ENCODE data around the gene APRT.
"Not testable (repeated sequence)": the region's sequence is repeated elsewhere in the genome, so short reads cannot be mapped to it uniquely, and the experiment has no call there.

The APRT gene

GRCh38 chr16:88772871-88773811 is 38.6 kb downstream of the APRT start:
- DNase-seq (ENCODE audit: low read depth in 2 of 2), result no peak

GRCh38 chr16:88771781-88772180 is 39.9 kb downstream of the APRT start:
- DNase-seq (ENCODE audit: low read depth in 2 of 2), result not testable (repeated sequence)

DNA sequence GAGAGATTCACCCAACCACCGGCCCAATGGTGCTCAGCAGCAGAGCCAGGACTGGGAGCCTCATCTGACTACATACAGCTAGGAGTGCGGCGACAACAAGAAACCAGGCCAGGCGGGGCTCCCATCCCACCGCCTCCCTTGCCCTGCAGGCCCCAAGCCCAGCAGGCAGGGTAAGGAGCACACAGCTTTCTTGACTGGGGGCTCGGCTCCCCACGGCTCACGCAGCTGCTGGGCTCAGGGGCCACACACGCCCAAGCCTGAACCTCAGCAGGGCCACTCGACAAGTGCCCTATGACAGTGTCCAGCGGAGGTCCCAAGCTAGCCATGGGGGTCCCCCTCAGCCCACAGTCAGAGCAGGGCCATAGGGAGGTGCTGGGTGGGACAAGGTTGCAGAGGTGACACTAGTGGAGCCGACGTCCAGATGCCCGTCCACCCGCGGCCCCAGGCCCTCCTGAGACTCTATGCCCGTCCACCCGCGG is 40.4 kb downstream of the APRT start:
- DNase-seq (ENCODE audit: low read depth in 2 of 2), result no peak

GRCh38 chr16:88770461-88771293 is 41.1 kb downstream of the APRT start:
- no peak for DNase-seq (ENCODE audit: low read depth in 2 of 2)

- DNase-seq (ENCODE audit: low read depth in 2 of 2), result no peak
Measured at GRCh38 chr16:88769617-88770460, 41.9 kb downstream of the APRT start.

DNA sequence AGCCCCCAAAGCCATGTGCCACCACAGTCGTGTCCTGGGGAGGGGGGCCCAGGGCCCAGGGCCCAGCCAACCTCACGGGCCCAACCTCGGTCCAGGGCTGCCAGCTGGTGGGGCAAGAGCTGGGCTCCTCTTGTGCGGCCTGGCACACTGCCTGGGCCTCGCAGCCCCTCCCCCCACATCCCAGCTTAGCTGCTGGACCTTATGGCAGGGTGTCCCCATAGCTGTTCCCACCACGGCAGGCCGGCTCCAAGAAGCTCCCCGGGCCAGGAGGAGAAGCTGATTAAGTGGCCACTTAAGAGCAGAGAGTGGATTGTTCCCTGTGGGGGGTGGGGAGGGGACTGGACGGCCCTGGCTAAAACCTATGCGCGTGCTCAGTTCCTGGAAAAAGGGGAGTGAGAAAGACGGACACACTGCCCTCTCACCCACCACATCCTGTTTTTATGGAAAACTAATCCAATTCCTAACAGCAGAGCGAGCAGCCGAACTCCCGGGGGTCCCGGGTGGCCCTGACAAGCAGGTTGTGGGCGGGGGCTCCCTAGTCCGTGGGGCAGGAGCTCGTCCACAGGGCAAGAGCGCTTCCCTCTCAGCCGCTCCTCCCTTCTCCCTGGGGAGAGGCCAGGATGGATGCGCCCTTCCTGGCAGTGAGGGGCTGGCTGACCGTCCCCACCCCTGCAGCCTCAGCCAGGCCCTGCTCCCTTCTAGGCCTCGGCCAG is 43.5 kb downstream of the APRT start:
- DNase-seq (ENCODE audit: low read depth in 2 of 2), result no peak

- no peak for DNase-seq (ENCODE audit: low read depth in 2 of 2)
Measured at GRCh38 chr16:88767546-88768070, 44.1 kb downstream of the APRT start.

DNA sequence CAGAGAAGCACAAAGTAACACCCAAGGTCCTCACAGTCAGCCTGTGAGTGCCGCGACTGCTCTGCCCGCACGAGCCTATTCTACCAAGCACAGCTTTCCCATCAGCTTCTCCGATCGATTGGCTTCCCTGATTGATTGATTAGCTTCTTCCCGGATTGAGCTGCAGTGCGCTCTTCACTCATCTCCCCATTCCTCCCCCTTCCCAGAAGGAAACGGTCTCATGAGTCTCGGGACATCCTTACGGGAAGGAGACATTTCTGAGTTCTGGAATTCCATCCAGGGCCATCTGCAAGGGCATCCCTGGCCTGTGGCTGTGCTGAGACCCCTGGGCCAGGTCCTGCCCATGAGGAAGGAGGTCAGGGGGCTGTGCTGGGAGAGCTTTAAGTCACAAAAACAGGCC is 44.8 kb downstream of the APRT start:
- no peak for DNase-seq (ENCODE audit: low read depth in 2 of 2)

DNA sequence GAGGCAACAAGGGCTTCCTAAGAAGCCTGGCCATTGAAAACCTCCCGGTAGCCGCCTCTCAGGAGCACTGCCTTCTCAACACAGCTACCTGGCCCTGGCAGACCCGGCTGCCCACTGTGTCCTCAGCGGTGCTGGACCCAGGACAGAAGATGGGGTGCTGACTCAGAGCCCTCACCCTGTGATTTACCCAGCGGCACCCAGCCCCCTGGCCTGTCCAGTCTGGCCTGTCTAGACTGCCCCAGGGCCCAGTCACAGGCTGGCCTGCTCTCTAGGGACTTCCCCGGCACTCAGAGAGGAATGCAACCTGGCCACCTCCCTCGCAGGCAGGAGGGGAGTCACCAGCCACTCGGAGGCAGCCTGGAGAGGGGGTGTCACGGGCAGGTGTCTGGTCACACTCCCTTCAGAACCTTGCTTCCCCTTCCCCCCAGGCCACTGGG is 46.8 kb downstream of the APRT start:
- no peak for DNase-seq (ENCODE audit: low read depth in 2 of 2)

DNA sequence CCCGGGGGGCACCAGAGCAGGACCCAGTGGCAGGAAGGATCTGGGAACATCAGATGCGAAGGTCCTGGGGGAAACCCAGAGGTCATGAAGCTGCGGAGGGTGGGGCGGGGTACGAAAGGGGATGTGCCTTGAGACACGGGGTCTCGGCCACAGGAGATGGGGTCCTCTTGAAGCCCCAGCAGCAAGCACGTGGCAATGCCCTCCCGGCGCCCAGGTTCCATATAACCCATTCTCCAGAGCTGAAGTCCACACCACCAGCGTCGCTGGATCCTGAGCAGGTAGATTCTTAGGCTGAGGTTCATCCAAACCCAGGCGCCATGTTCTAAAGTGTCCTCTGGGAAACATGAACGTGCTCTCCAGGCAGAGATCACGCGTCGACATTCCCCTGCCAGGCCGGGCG is 47.6 kb downstream of the APRT start:
- DNase-seq (ENCODE audit: low read depth in 2 of 2), result no peak

DNA sequence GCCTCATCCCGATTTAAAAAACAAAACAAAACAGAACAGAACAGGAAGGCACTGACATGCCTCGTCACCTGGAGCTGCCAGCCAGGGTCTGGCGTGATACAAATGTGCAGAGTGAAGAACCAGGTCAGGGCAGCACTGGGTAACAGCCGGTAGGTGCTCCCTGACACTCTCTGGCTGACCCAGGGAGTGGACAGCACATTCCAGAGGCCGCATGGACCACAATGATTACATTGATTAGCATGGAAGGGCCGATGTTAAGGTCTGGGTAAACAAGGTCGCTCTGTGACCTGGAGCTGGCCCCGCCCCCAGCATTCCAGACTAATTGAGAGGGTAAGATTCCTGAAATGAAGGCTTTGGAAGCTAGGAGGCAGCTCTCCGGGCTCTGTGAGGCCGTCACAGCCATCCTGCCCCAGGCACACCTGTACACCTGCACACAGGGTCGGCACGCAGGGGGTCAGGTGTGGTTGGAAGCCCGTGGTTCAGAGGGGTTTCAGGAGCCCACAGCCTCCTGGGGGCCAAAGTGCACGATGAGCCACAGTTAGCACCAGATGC is 48.1 kb downstream of the APRT start:
- no peak for DNase-seq (ENCODE audit: low read depth in 2 of 2)

DNA sequence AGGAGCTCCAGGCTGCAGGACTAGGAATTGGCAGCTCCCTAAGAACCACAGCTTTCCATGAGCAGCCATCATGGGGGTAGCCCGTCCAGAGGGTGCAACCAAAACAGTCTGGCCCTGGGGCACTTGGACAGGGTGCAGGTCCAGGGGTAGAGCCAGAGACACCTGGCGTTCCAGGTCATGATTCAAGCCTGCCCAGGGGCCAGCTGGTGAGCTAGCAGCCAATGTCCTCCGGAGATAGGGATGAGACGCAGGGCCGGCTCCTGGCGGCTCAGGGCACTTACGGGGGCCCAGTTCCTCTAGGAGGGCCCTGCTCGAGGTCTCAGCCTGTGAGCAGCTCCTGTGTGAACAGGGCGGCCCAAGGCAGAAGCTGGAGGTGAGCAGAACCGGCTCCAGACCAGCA is 48.8 kb downstream of the APRT start:
- DNase-seq (ENCODE audit: low read depth in 2 of 2), result no peak

GRCh38 chr16:88762258-88762870 is 49.4 kb downstream of the APRT start:
- no peak for DNase-seq (ENCODE audit: low read depth in 2 of 2)

DNA sequence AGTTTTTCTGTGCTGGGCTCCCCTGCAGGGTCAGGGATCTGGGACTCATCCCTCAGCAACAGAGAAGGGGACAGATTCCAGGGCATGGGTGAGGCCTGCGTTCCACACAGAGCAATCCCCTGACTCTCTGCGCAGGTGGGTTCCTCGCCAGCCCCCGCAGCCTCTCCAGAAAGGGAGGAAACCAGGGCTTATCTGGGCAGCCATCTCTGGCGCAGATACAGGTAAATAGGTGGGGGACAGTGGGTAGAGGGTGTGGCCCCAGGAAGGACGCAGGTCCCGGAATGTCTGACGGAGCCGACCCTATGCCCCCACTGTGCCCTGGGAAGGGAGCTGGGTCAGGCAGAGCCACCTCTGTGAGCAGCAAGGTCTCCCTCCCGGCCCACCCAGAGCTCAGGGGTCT is 49.9 kb downstream of the APRT start:
- no peak for DNase-seq (ENCODE audit: low read depth in 2 of 2)

DNA sequence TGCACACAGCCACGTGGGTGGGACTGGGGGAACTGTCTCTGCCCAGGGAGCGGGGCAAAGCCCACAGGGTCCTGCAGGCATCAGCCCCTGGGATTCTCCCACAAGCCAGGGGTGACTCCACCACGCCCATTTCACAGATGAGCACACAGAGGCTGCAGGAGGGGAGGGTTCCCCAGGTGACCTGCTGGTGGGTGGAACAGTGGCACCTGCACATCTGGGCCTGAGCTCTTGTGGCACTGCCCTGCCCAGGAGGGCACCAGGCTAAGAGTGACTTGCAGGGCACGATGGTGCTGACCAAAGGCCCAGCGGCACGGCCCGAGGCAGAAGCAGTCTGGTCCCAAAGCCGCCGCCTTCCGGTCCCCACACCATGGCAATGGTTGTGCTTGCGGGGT is 50.6 kb downstream of the APRT start:
- DNase-seq (ENCODE audit: low read depth in 2 of 2), result no peak

DNA sequence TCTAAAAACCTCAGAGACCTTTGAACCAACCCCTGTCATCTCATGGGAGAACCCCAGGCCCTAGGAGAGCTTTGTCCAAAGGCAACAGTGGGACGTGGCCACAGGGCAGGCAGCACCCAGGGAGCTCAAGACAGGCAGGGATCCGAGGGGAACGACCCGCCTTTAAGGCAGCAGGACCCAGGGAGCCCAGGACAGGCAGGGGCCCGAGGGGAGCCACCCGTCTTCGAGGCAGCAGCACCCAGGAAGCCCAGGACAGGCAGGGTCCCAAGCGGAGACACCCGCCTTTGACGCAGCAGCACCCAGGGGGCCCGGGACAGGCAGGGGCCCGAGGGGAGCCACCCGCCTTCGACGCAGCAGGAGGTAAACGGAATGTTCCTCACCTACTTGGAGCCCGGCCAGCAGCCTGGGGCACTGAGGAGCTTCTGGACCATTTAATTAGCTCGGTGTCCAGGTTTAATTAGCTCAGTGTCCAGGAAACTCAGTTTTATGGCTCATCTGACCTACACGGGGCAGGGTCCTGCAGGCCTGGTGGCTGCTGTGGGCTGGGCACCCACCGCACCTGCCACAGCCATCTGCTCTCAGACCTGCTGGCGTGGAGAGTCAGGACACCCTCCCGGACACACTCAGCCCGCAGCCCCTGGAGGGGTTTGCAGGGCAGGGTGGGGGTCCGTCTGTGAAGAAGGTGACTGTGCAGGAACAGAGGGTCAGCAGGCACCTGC is 51.1 kb downstream of the APRT start:
- no peak for DNase-seq (ENCODE audit: low read depth in 2 of 2)

- no peak for DNase-seq (ENCODE audit: low read depth in 2 of 2)
Measured at GRCh38 chr16:88759976-88760350, 51.8 kb downstream of the APRT start.

Measured in stimulated activated CD4-positive, alpha-beta T cell treated with anti-CD3 and anti-CD28 coated beads, Interleukin-12 subunit alpha, Interleukin-12 subunit beta, amount 100 ng/mL, for 24 hours (primary cell).